SW480 (cell line): ENCODE data around the gene ST3GAL5.
"Not testable (repeated sequence)": the region's sequence is repeated elsewhere in the genome, so short reads cannot be mapped to it uniquely, and the experiment has no call there.

Experiments used
- DNase-seq: peaks from one replicate; pipeline ENCODE4 v3.0.0-alpha.2; 2016; ENCODE audit warnings: low spot score

Gene ST3GAL5

DNA sequence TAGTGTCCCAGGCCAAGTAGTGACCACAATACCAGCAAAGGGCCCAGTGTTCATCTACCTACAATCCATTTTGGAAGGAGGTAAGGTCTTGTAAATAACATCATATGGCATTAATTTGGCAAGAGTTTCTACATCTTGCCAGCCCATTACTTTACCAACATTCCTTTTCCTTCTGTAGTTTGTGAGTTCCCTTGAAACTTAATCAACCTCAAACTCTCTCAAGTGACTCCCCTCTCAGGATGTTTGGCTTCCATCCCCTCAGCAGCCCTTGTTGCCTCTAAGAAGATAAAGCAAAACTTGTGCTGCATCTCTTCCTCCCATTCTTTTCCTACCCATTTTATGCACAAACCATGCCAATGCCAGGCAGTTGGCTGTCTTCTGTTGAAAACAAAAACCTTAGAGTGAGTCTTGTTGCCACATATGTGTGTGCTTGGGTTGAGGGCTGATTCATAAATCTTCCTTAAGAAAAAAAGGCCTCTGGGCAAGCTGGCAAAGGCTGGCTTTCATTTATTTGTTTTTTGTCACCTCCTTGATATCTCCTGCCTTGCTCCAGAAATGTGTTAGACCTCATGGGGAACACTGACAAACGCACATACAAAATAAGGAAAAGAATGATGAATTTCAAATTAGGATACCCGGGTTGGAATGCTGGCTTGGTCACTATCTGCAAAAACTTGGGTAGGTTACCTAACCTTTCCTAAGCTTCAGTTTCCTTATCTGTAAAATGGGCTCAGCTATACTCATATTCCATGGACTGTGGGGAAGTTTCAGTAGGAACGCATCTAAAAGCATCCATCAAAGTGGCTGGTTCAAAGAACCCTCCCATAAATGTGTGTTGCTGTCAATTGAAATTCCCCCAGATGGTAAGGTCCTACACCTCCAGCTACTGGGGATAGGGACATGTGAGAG lies 29.4 kb upstream of the ST3GAL5 start:
- no peak for DNase-seq

GRCh38 chr2:85915606-85916303 lies 27.0 kb upstream of the ST3GAL5 start:
- no peak for DNase-seq

GRCh38 chr2:85914922-85915321 lies 26.1 kb upstream of the ST3GAL5 start:
- no peak for DNase-seq

- no peak for DNase-seq
These were observed 25.4 kb upstream of the ST3GAL5 start for GRCh38 chr2:85913884-85914881.

GRCh38 chr2:85911814-85912692 lies 23.3 kb upstream of the ST3GAL5 start:
- DNase-seq: no peak

- DNase-seq: no peak
These were observed 22.3 kb upstream of the ST3GAL5 start for GRCh38 chr2:85911097-85911496.

DNA sequence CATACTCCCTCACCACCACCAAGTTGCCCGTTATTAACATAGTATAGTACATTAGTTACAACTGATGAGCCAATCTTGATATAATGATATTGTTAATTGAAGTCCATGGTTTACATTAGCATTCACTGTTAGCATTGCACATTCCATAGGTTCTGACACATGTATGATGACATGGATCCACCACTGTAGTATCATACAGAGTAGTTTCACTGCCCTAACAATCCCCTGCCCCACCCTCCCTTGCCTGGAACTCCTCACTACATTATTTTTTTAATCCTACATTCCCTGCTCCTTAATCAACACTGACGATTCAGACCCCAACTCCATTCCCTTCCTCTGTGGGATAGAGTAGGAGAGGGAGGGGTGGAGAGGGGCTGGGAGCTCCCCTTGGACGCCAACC lies 20.2 kb upstream of the ST3GAL5 start:
- DNase-seq: no peak

DNA sequence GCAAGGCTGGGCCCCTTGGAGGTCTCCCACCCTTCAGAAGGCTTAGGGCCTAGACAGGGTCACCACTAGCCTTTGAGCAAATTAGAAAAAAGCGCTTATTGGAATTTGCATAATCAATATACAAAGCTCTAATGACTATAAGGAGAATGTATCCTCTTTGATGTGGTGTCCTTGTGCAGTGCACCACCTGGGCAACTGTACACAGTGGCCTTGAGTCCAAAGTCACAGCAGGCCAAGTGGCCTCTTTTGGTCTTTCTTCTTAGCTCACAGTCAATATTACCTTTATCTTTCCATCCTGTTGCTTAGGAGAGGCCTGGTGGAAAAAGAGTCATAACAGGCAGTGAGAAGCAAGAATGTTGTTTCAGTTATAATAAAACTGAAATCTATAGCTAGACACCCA lies 19.7 kb upstream of the ST3GAL5 start:
- no peak for DNase-seq

GRCh38 chr2:85907671-85908157 lies 18.9 kb upstream of the ST3GAL5 start:
- DNase-seq: no peak

DNA sequence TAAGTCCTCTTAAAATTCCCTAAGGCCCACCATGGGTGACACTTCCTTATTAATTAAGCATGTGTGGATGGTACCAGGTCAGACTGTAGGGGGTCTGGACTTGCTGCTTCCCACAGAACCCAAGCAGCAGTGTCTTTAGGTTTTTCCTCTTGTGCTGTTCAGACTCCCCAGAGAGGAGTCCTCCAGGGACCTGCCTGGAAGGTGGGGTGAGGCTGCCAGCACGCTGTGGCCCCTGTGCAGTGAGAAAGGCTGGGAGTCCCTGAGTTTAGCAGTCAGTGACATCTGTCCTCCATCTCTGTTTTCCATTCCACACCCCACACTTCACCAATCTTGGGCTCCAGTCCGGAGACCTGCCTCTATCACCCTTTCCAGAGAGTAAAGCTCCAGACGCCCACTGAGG lies 18.0 kb upstream of the ST3GAL5 start:
- DNase-seq: no peak

- DNase-seq: no peak
These were observed 17.1 kb upstream of the ST3GAL5 start for GRCh38 chr2:85905891-85906290.

- no peak for DNase-seq
These were observed 16.4 kb upstream of the ST3GAL5 start for GRCh38 chr2:85905187-85905666.

GRCh38 chr2:85903849-85904248 lies 15.1 kb upstream of the ST3GAL5 start:
- DNase-seq: no peak

DNA sequence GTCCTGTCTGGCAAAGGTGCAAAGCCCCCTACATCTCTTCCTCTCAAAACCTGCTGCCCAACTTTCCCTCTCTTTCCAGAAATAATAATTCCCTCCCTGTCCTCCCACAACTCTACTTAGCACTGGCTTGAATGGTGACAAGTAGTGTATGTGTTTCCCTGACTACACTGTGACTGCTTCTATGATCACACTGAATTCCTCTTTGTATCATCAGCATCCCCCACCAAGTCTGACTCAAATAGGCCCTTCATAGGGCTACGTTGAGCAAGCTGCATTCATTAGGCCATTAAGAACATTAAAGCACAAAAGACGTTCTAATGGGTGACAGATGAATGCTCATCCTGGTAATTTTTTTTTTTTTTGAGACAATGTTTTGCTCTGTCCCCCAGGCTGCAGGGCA lies 13.7 kb upstream of the ST3GAL5 start:
- no peak for DNase-seq

- no peak for DNase-seq
These were observed 12.4 kb upstream of the ST3GAL5 start for GRCh38 chr2:85901155-85901554.

DNA sequence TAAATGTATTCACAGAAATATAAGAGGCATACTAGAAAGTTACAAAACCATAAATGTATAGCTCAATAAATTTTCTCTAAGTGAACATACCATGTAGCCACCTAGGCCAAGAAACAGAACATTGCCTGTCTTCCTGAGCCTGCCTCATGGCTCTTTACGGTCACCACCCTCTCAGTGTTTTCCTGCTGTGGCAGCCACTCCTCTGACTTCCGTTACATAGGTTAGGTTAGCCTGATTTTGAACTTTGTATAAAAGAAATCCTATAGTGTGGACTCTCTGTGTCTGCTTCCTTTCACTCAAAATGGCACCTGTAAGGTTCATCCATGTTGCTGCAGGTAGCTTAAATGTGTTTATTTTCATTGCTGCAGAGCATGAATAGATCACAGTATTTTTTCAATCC lies 11.6 kb upstream of the ST3GAL5 start:
- no peak for DNase-seq

GRCh38 chr2:85899849-85900248 lies 11.1 kb upstream of the ST3GAL5 start:
- DNase-seq: no peak

DNA sequence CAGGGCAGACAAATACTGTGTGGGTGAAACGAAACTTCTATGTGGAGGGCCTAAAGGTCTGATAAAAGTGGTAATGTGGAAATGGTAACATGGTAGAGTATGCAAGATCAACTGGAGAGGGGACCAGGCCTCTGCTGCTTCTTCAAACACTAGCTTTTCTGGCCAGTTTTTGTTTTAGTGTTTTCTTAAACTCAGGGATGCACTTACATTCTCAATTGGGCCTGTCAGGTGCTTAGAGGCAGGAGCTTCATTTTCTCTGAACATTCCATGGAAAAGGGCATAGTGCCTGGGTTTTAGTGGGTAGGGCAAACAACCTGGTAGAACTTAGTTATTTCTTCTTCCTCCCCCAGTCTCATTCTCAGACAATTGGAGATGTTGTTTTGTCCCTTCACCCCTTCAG lies 10.5 kb upstream of the ST3GAL5 start:
- DNase-seq: no peak

- no peak for DNase-seq
These were observed 10.1 kb upstream of the ST3GAL5 start for GRCh38 chr2:85898881-85899280.

DNA sequence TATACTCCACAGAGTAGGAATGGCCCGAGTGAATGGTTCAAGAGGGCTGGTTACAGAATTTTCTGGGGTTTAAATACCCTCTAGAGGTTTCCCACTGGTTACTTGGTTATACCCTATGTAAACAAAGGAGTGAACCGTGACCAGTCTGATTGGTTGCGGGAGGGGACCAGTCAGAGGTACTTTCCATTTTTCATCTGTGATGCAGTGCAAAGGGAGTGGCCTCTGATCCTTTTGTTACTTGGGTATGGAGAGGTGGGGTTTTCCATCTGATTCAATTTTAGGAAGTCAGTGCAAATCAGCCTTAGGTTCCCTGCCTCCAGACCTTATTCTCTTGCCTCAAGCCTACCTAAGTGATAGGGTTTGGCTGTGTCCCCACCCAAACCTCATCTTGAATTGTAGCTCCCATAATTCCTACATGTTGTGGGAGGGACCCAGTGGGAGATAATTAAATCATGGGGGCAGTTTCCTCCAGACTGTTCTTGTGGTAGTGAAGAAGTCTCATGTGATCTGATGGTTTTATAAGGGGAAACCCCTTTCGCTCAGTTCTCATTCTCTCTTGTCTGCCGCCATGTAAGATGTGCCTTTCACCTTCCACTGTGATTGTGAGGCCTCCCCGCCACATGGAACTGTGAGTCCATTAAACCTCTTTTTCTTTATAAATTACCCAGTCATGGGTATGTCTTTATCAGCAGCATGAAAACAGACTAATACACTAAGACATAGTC lies 5.9 kb upstream of the ST3GAL5 start:
- DNase-seq: not testable (repeated sequence)
